ENCODE data around the gene ATL2.
A peak's percentile ranks its signal among the peaks of the same experiment; 100 is the strongest.

The ATL2 gene

DNA sequence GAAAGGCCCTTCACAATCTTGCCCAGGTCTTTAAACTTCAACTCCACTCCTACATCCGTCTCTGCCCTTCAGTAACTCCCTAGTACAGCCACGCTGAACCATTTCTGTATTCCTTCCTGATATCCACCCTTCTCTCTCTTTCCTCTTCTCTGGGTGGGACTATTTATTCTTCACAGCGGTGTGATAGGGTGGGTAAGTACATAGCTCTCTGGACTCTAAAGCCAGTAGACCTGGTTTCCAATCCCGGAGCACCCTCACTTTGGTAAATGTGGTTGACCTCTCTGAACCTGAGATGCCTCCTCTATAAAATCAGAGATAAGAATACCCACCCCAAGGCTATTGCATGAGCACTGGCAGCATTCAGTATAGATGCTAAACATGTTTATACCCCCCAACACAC, 86.7 kb downstream of the ATL2 start:
- Histone ChIP-seq H3K36me3 (ENCODE audit: insufficient read depth, low read length) (peaks cover 7% of the 10 kb centered on the region; the same call in 1 of the 2 replicates), H3K4me2 (ENCODE audit: low read depth, low read length, poor library complexity, severe bottlenecking) (no peak overlapping the region)
- no peak for TF ChIP-seq EZH2phosphoT487 (IDR thresholded peaks at IDR 0.05; ENCODE audit: borderline replicate concordance)
- TF ChIP-seq, protein P1, sequence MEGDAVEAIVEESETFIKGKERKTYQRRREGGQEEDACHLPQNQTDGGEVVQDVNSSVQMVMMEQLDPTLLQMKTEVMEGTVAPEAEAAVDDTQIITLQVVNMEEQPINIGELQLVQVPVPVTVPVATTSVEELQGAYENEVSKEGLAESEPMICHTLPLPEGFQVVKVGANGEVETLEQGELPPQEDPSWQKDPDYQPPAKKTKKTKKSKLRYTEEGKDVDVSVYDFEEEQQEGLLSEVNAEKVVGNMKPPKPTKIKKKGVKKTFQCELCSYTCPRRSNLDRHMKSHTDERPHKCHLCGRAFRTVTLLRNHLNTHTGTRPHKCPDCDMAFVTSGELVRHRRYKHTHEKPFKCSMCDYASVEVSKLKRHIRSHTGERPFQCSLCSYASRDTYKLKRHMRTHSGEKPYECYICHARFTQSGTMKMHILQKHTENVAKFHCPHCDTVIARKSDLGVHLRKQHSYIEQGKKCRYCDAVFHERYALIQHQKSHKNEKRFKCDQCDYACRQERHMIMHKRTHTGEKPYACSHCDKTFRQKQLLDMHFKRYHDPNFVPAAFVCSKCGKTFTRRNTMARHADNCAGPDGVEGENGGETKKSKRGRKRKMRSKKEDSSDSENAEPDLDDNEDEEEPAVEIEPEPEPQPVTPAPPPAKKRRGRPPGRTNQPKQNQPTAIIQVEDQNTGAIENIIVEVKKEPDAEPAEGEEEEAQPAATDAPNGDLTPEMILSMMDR (conservative IDR thresholded peaks at IDR 0.05; ENCODE audit: low read length) = no peak

DNA sequence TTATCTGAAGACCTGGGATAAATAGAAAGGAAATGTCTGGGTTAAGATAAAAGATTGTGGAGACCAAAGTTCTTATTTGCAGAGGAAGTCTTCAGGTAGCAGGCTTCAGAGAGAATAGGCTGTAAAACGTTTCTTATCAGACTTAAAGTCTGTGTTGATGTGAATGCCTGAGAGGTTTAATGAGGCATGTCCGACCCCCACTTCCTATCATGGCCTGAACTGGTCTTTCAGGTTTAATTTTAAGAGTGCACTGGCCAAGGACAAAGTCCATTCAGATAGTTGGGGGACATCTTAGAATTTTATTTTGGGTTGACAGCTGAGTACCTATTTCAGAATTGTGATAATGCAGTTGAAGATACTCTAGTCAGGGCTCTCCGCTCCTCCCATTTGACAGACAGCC, 92.1 kb downstream of the ATL2 start:
- TF ChIP-seq, protein P1 (conservative IDR thresholded peaks at IDR 0.05; ENCODE audit: low read length) = no peak
- TF ChIP-seq EZH2phosphoT487 (IDR thresholded peaks at IDR 0.05; ENCODE audit: borderline replicate concordance) = no peak
- Histone ChIP-seq H3K9ac (ENCODE audit: low read depth, low read length, poor library complexity, severe bottlenecking) (no peak overlapping the region), H3K36me3 (ENCODE audit: insufficient read depth, low read length) (no peaks in the 10 kb centered on the region)

More for the DNA sequence above, 86.7 kb downstream of the ATL2 start:
- no peak overlapping the region for H2AFZ ChIP-seq (ENCODE audit: low read length)
- no peaks in the 10 kb centered on the region for H3K9me2 ChIP-seq (replicated peaks; ENCODE audit: low read depth, low read length)
- no peaks in the 10 kb centered on the region for H3K9me3 ChIP-seq (ENCODE audit: insufficient read depth, low read depth, low read length)
- H3K27me3 ChIP-seq (ENCODE audit: insufficient read depth, low read length, poor library complexity, severe bottlenecking) = no peaks in the 10 kb centered on the region
- H3K4me3 ChIP-seq (ENCODE audit: low read length, poor library complexity, severe bottlenecking) = no peak overlapping the region
- H3F3A ChIP-seq (ENCODE audit: low read depth) = no peaks in the 10 kb centered on the region
- H3K9ac ChIP-seq (ENCODE audit: low read depth, low read length, poor library complexity, severe bottlenecking) = no peak overlapping the region
- no peaks in the 10 kb centered on the region for H4K20me1 ChIP-seq (ENCODE audit: insufficient read depth, low read length, poor library complexity, severe bottlenecking)
- H3K79me2 ChIP-seq (ENCODE audit: insufficient read depth, low read length) = no peaks in the 10 kb centered on the region
- H3K4me1 ChIP-seq (ENCODE audit: insufficient read depth, low read length, poor library complexity, severe bottlenecking) = peaks cover 20% of the 10 kb centered on the region

DNA sequence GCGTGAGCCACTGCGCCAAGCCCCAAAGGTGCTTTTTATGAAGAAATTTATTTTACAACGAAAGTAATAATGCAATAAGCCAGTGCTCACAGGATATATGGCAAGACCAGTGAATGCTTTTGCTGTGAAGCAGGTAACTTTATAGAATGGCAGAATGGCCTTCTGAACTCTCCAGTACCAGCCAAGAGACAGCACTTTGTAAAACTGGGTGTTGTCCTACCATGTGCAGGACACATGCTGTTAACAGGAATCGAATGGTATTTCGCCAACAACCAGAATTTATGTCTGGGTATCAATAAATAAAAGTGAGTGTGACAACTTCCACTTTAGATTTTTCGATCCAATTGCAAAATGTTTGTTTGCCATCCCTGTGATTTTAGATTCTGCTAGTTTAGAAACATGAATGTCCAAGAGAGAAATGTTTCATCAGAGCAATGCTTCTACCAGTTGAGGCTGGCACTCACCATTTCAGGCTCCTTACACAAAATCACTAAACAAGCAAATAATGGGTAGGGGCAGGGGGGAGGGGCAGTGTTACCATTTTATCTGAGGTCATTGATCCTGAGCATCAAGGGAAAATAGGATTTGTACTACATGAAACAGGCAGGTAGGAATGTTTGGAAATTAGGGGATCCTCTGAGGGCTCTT, 95.9 kb downstream of the ATL2 start:
- H3K4me3 ChIP-seq (ENCODE audit: low read length, poor library complexity, severe bottlenecking) = no peak overlapping the region
- TF ChIP-seq EZH2phosphoT487 (IDR thresholded peaks at IDR 0.05; ENCODE audit: borderline replicate concordance) = no peak
- TF ChIP-seq, protein P1 (conservative IDR thresholded peaks at IDR 0.05; ENCODE audit: low read length) = no peak
- H3K4me1 ChIP-seq (ENCODE audit: insufficient read depth, low read length, poor library complexity, severe bottlenecking) = peaks cover 37% of the 10 kb centered on the region
- no peaks in the 10 kb centered on the region for H3K9me3 ChIP-seq (ENCODE audit: insufficient read depth, low read depth, low read length)
- no peaks in the 10 kb centered on the region for H3K79me2 ChIP-seq (ENCODE audit: insufficient read depth, low read length)
- H3K36me3 ChIP-seq (ENCODE audit: insufficient read depth, low read length) = no peaks in the 10 kb centered on the region
- no peak overlapping the region for H3K9ac ChIP-seq (ENCODE audit: low read depth, low read length, poor library complexity, severe bottlenecking)
- H3K4me2 ChIP-seq (ENCODE audit: low read depth, low read length, poor library complexity, severe bottlenecking) = no peak overlapping the region
- no peaks in the 10 kb centered on the region for H4K20me1 ChIP-seq (ENCODE audit: insufficient read depth, low read length, poor library complexity, severe bottlenecking)
- no peak overlapping the region for H2AFZ ChIP-seq (ENCODE audit: low read length)
- no peaks in the 10 kb centered on the region for H3K27me3 ChIP-seq (ENCODE audit: insufficient read depth, low read length, poor library complexity, severe bottlenecking)
- H3F3A ChIP-seq (ENCODE audit: low read depth) = peaks cover 7% of the 10 kb centered on the region
- H3K9me2 ChIP-seq (replicated peaks; ENCODE audit: low read depth, low read length) = no peaks in the 10 kb centered on the region

More for the DNA sequence above, 92.1 kb downstream of the ATL2 start:
- H4K20me1 ChIP-seq (ENCODE audit: insufficient read depth, low read length, poor library complexity, severe bottlenecking) = no peaks in the 10 kb centered on the region
- no peaks in the 10 kb centered on the region for H3K9me2 ChIP-seq (replicated peaks; ENCODE audit: low read depth, low read length)
- no peaks in the 10 kb centered on the region for H3K27me3 ChIP-seq (ENCODE audit: insufficient read depth, low read length, poor library complexity, severe bottlenecking)
- peak overlapping the region; percentile 62 for H3K4me2 ChIP-seq (ENCODE audit: low read depth, low read length, poor library complexity, severe bottlenecking)
- H3F3A ChIP-seq (ENCODE audit: low read depth) = peaks cover 7% of the 10 kb centered on the region
- H2AFZ ChIP-seq (ENCODE audit: low read length) = no peak overlapping the region
- peaks cover 45% of the 10 kb centered on the region for H3K4me1 ChIP-seq (ENCODE audit: insufficient read depth, low read length, poor library complexity, severe bottlenecking)
- H3K79me2 ChIP-seq (ENCODE audit: insufficient read depth, low read length) = no peaks in the 10 kb centered on the region
- no peaks in the 10 kb centered on the region for H3K9me3 ChIP-seq (ENCODE audit: insufficient read depth, low read depth, low read length)
- peak overlapping the region; percentile 16 for H3K4me3 ChIP-seq (ENCODE audit: low read length, poor library complexity, severe bottlenecking)
